VCaP (cell line): ENCODE data around the gene PCDHGA6.
"Not testable (repeated sequence)": the region's sequence is repeated elsewhere in the genome, so short reads cannot be mapped to it uniquely, and the experiment has no call there.

Experiments
- H3K27ac ChIP-seq: fragments of 450-650 bp; 2 replicates; pipeline ENCODE4 v1.5.1; 2017
- CTCF ChIP-seq: fragments of 450-650 bp; conservative IDR thresholded peaks from 2 replicates; pipeline ENCODE4 v1.5.1; 2017; ENCODE audit warnings: mild to moderate bottlenecking, moderate library complexity

The PCDHGA6 gene

GRCh38 chr5:141382469-141383294, 9.0 kb downstream of the PCDHGA6 start, which contains the start of gene PCDHGA7:
TSS of gene PCDHGA7 (plus strand) at chr5:141382742. CDS start at chr5:141382900, 158 bp downstream.
- TF ChIP-seq CTCF = no peak
- no peak within 1 kb of the TSS for H3K27ac ChIP-seq

- TF ChIP-seq CTCF = no peak
- no peak overlapping the region for H3K27ac ChIP-seq
These were observed 9.7 kb downstream of the PCDHGA6 start for GRCh38 chr5:141383345-141383744.

- H3K27ac ChIP-seq = no peak overlapping the region
- no peak for TF ChIP-seq CTCF
These were observed 11.0 kb downstream of the PCDHGA6 start for GRCh38 chr5:141384471-141385267.

- peak; percentile 85 for TF ChIP-seq CTCF
- not testable (repeated sequence) for H3K27ac ChIP-seq
These were observed 14.0 kb downstream of the PCDHGA6 start, which contains the start of gene PCDHGB4 for GRCh38 chr5:141387557-141388311. TSS of gene PCDHGB4 (plus strand) at chr5:141387698. CDS start at chr5:141387885, 187 bp downstream.

GRCh38 chr5:141388661-141389060, 15.0 kb downstream of the PCDHGA6 start:
- no peak overlapping the region for H3K27ac ChIP-seq
- TF ChIP-seq CTCF = no peak

GRCh38 chr5:141389153-141390042, 15.7 kb downstream of the PCDHGA6 start:
- TF ChIP-seq CTCF = no peak
- H3K27ac ChIP-seq = no peak overlapping the region
